Activated T-cell treated with anti-CD3 and anti-CD28 coated beads, Interleukin-2, amount 50 U/mL, for 4 hours (primary cell): Measurements from ENCODE around the gene POLR2A. TPM values are rescaled to one million over a fixed set of nuclear protein-coding genes. Genes with fewer than 3 reads are reported as not detected.

Experiments
- ATAC-seq, 2 donors: fragments of 200-7000 bp; cut with Tn5 transposase; one replicate each; pipeline ENCODE4 v1.10.0; 2021
- DNase-seq: peaks from one replicate; pipeline ENCODE4 v3.0.0-alpha.2; 2020
- H3K27me3 Mint-ChIP-seq: one replicate; pipeline ENCODE4 v1.8.0; 2021; ENCODE audit warnings: low read depth, mixed read lengths
- H3K36me3 Mint-ChIP-seq: one replicate; pipeline ENCODE4 v1.8.0; 2022; ENCODE audit warnings: mixed read lengths; ENCODE audit not compliant: insufficient read depth
- H3K4me1 Mint-ChIP-seq: one replicate; pipeline ENCODE4 v1.8.0; 2021; ENCODE audit warnings: low read depth, mixed read lengths
- H3K4me3 Mint-ChIP-seq: one replicate; pipeline ENCODE4 v1.8.0; 2021; ENCODE audit warnings: mild to moderate bottlenecking, moderate library complexity, mixed read lengths
- H3K9me3 Mint-ChIP-seq: one replicate; pipeline ENCODE4 v1.8.0; 2021; ENCODE audit warnings: mixed read lengths
- total RNA-seq, 3 donors: library from RNA; stranded (reverse); gene quantifications; one replicate each; pipeline ENCODE4 v1.2.1, GENCODE V29; 2021

The POLR2A gene
- total RNA-seq, 3 donors from 2014 or later, result 184 to 188 (median 188) TPM

DNA sequence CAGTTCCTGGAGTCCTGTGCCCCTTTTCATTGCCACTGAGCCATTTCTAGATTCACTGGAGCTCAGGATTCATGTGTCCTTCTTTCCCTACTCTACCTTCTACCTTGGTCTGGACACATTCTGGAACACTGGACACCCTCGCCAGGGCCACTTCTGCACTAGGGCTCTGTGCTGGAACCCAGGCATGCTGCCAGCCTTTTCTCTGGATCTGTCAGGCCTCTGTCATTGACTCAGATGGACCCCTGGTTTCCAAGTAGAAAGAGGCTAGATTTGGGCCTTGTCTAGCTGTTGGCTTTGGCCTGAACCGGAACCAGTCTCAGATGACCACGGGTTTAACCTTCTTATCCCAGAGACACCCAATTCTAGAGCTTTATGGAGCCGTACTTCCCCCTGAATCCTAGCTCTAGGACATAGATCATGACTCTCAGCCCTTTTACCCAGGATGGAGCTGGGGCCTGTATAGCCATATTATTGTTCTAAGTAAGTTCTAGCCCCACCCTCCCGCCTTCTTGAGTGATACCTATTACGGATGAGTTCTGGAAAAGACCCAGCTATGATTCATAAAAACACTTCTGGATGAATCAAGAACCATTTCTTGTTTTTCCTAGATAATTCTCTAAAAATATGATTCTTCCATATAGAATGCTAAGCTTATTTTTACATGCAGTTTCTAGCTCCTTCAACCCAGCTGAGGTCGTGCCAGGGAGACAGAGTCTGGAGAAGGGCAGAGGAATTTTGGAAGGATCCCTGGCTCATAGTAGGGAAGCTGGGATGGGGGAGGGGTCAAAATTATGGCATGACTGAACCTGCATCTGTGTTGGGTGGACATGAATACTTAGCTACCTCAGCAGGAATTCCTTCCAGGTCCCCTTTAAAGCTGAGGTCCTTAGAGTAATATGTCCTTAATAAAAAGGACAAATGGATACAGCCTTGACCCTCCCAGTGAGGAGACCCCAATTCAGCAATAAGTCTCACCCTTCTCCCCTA is 40.4 kb upstream of the POLR2A start:
- H3K4me3 Mint-ChIP-seq, result no peak overlapping the region
- ATAC-seq (no peak), DNase-seq (no peak)
- peaks cover 30% of the 10 kb centered on the region for H3K4me1 Mint-ChIP-seq
- no peaks in the 10 kb centered on the region for H3K9me3 Mint-ChIP-seq
- peaks cover 72% of the 10 kb centered on the region for H3K27me3 Mint-ChIP-seq
- H3K36me3 Mint-ChIP-seq, result peaks cover 2% of the 10 kb centered on the region

DNA sequence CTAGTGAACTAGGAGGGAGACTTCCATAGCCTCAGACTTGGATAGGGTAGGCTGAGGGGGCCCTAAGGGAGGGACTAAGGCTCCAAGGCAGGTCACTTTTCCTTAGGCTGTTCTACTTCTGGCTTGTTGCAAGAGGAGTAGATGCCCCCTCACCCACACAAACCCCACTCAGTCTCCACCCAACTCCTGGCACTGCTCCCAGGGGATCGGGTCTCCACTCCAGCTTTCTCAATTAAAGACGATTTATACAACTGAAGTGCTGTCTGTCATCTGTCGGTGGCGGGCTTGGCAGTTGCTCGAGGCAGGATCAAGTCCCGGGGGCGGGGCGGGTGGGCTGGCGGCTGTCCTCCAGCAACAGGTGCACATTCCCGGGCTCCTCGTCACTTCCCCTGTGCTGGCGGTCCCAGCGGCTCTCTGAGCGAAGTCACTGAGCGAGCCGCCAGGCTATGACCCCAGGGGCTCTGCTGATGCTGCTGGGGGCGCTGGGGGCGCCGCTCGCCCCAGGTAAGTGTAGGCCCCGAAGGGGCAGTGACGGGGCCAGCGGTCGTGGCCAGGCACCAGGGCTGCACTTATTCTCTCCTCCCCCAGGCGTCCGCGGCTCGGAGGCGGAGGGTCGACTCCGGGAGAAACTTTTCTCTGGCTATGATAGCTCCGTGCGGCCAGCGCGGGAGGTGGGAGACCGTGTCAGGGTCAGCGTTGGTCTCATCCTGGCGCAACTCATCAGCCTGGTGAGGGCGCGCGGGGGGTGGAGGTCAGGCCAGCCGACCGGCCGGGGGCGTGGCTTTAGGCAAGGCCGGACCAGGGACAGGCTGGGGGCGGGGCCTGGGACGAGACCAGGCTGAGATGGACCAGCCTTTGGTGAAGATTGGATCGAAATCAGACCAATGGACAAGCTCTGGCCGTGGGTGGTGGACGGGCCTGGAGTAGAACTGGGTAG is 39.2 kb upstream of the POLR2A start, which contains the start of gene CHRNB1:
TSS of gene CHRNB1 (plus strand) at position 380 of the 937 bp plus-strand sequence. CDS start at position 447, 67 bp downstream.
- ATAC-seq, result peak; percentile 16 to 18
- H3K27me3 Mint-ChIP-seq, result peaks cover 67% of the 10 kb centered on the region

DNA sequence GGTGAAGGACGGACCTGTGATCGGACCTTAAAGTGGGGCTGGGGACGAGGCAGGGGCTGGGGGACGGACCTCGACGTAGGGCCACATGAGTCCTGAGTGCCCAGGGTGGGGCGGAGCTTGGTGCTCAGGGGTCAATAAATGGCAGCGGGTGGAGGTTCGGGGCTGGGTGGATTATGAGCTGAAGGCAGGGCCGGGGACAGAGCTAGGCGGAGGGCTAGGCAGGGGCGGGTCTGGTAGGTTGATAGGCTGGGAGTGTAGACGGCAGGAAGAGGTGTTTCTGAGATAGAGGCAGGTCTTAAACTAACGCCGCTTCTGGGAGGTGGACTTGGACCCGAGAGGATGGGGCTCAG is 38.6 kb upstream of the POLR2A start:
- H3K27me3 Mint-ChIP-seq, result peaks cover 60% of the 10 kb centered on the region
- DNase-seq (no peak), ATAC-seq (peak; percentile 83)
- H3K4me3 Mint-ChIP-seq, result peak overlapping the region; percentile 72
- peaks cover 20% of the 10 kb centered on the region for H3K4me1 Mint-ChIP-seq
- H3K9me3 Mint-ChIP-seq, result no peaks in the 10 kb centered on the region
- peaks cover 3% of the 10 kb centered on the region for H3K36me3 Mint-ChIP-seq

More for the DNA sequence above, 39.2 kb upstream of the POLR2A start, which contains the start of gene CHRNB1:
- H3K9me3 Mint-ChIP-seq, result no peaks in the 10 kb centered on the region
- peaks cover 26% of the 10 kb centered on the region for H3K4me1 Mint-ChIP-seq
- peak within 1 kb of the TSS; percentile 72 for H3K4me3 Mint-ChIP-seq
- no peak for DNase-seq
- H3K36me3 Mint-ChIP-seq, result peaks cover 3% of the 10 kb centered on the region

DNA sequence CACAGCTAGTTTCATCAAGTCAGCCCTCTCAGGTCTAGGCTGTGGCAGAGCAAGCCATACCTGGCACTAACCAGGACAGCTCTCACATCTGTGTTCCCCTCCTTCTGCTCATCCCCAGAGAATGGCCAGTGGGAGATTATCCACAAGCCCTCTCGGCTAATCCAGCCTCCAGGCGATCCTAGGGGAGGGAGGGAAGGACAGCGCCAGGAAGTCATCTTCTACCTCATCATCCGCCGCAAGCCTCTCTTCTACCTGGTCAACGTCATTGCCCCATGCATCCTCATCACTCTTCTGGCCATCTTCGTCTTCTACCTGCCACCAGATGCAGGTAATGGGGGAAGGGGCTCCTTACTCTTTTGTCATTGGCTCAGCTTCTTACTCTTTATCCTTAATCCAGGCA is 35.7 kb upstream of the POLR2A start:
- H3K9me3 Mint-ChIP-seq, result no peaks in the 10 kb centered on the region
- DNase-seq, result no peak
- H3K27me3 Mint-ChIP-seq, result peaks cover 35% of the 10 kb centered on the region
- ATAC-seq, result no peak
- H3K36me3 Mint-ChIP-seq, result peaks cover 3% of the 10 kb centered on the region
- no peak overlapping the region for H3K4me3 Mint-ChIP-seq
- peaks cover 17% of the 10 kb centered on the region for H3K4me1 Mint-ChIP-seq

DNA sequence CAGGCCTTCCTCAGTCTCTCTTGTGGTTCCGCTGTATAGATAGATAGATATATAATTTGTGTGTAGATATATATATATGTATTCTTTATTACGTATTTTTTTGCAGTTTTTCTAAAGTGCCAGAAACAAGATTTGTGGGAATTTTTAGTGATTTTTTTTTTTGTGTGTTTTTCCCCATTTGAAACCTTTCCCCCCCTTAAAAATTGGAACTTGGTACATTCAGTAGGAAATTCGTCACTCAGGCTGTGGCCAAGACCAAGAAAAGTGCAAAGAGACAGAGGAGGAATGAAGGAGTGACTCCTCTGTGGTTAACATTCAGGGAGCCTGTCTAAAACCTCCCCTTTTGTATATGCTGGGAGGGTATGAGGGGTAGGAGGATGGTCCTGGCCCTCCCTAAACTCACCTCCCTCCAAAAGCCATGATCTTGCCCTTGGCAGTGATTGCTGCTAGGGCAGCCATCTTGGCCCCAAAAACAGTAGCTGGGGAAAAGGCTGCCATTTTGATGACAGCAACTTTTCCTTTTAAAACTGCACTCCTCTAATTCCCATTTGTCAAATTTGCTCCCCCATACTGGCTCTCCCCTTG is 24.1 kb upstream of the POLR2A start:
- Mint-ChIP-seq H3K27me3 (no peaks in the 10 kb centered on the region), H3K9me3 (no peaks in the 10 kb centered on the region), H3K36me3 (peaks cover 4% of the 10 kb centered on the region), H3K4me3 (no peak overlapping the region), H3K4me1 (peaks cover 11% of the 10 kb centered on the region)
- no peak for DNase-seq
- no peak for ATAC-seq

DNA sequence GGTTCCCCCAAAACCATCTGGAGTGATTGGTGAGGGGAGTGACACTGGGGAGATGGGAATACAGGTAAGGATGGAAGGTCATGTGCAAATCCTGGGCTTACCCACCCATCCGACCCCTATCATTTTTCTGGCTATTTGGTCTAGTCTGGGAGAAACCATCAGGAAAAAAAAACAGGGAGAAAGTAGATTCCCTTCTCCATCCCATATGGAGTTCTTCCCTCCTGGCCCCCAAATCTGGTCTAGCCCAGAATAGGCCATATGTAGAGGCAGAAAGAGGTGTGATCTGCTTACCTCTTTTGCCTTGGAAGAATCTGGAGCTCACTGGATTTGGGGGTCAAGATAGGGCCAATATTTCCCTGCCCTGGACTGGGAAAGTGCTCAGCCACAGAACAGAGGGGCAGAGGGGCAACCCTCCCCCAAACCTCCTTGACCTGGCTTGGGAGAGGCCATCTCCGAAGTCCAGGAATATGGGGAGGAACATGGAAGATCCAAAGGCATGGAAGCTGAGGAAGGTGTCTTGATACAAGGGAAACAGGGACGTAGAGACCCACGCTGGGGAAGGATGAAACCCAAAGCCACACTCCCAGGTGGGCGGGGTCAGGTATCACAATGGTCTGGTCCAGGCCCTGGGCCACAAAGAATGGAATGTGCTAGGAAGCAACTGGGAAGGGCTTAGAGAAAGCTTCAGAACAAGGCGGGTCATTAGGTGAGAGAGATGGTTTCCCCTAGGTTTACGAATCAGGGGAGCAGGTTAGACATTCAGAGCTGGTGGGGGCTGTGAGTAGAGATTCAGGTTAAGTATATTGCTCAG is 23.1 kb upstream of the POLR2A start:
- Mint-ChIP-seq H3K4me3 (no peak overlapping the region), H3K36me3 (peaks cover 4% of the 10 kb centered on the region), H3K9me3 (no peaks in the 10 kb centered on the region), H3K4me1 (peaks cover 6% of the 10 kb centered on the region), H3K27me3 (no peaks in the 10 kb centered on the region)
- no peak for ATAC-seq
- no peak for DNase-seq

DNA sequence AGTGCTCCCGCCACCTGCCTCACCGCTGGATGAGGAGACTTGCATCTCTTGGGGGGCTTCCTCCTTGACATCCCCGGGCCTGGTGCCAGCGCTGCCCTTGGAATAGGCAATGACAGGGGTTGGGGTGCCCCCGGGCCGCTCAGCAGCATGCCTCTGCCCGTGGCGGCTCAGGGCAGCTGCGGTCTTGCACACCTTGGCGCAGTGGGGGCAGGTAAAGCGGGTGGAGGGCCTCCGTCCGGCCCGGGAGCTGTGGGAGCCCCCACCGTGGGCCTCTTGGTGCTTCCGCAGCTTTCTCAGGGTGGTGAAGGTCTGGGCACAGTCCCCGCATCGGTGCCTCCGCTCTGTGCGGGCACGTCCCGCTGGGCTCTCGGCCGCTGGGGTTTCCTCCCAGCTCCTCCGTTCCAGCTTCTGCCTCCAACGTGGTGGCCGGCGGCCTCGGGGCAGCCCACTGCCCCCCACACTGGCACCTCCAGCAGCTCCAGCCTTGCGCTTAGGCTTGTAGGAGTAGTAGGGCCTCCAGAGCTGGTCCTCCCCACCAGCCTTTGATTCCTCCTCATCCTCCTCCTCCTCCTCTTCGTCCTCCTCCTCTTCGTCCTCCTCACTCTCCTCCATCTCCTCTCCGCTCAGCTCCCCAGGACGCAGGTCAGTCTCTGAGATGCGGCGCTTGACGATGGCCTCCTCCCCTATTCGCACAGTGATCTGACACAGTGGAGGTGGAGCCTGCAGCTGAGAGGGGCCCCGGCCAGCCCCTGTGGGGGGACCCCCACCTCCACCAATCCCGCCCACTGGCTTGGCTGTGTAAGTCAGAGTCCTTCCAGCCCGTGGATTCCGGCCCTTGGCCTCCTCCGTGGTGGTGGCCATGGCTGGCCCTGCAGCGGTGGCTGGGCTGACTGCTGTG is 21.4 kb upstream of the POLR2A start:
- H3K9me3 Mint-ChIP-seq, result no peaks in the 10 kb centered on the region
- ATAC-seq, result no peak
- no peak for DNase-seq
- peaks cover 4% of the 10 kb centered on the region for H3K36me3 Mint-ChIP-seq
- no peaks in the 10 kb centered on the region for H3K27me3 Mint-ChIP-seq
- H3K4me3 Mint-ChIP-seq, result no peak overlapping the region
- peaks cover 3% of the 10 kb centered on the region for H3K4me1 Mint-ChIP-seq

DNA sequence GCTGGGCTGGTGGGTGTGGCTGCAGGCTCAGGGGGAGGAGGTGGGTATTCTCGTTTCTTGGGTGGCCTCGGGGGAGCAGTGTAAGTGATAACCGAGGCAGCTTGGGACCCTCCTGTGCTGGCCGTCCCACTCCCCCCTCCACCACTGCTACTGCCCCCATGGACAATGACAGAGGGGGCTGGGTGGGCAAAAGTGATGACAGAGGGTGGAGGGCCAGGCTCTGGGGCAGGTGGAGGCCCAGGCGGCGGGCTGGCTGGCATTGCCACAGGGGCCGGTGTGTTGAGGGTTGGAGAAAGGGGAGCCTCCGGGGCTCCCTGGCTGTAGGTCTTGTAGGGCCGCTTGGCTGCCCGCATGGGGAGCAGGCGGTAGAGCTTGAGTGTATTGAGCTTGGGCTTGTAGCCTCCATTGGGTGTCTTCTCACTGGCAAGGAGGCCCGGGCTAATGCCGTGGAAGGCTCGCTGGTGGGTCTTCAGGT is 20.8 kb upstream of the POLR2A start:
- Mint-ChIP-seq H3K4me1 (peaks cover 6% of the 10 kb centered on the region), H3K36me3 (peaks cover 4% of the 10 kb centered on the region), H3K27me3 (no peaks in the 10 kb centered on the region), H3K9me3 (no peaks in the 10 kb centered on the region), H3K4me3 (no peak overlapping the region)
- DNase-seq, result no peak
- no peak for ATAC-seq

DNA sequence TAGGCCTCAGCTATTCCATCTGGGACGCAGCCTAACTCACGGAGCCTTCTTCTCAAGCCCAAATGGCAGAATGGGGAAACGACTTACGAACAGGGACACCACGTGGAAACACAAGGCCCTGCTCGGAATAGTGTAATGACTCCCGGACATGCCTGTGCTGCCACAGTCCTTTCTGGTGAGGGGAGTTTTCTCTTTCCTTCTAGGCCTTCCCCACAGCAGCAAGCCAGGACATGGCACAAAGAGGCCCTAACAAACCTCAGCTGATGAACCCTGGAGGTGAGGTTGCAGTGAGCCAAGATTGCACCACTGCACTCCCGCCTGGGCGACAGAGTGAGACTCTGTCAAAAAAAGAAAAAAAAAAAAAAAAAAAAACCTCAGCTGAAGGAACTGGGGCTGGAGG is 20.1 kb upstream of the POLR2A start:
- H3K4me1 Mint-ChIP-seq, result peaks cover 10% of the 10 kb centered on the region
- no peak overlapping the region for H3K4me3 Mint-ChIP-seq

DNA sequence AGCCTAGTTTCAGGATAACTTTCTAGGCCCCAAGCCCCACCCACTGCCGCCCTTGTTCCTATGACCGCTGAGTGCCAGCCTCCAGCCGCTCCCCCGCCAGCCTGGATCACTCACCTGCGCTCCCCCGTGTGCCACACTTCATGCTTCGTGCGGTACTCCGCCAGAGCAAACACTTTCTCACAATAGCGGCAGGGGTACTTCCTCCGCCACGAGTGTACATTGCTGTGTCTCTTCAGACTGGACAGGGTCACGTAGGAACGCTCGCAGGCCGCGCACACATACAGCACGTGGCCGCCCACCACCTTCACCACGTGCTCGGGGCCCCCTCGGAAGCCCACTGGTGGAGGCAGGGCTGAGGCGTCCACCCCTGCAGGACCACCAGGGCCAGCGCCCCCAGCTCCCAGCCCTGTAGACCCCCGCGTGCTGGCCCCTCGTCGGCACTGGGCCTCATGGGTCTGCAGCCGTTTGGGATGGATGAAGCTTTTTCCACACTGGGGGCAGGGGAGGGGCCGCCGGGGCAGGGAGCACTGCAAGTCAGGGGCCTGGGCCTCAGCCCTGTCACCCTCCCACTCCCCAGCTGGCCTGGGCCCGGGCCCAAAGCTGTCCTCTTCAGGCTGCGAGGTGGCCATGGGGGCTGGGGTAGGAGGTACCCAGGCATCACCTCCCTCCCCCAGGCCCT is 18.4 kb upstream of the POLR2A start:
- DNase-seq (no peak), ATAC-seq (no peak)
- Mint-ChIP-seq H3K36me3 (peaks cover 4% of the 10 kb centered on the region), H3K4me3 (no peak overlapping the region), H3K9me3 (no peaks in the 10 kb centered on the region), H3K4me1 (peaks cover 10% of the 10 kb centered on the region), H3K27me3 (no peaks in the 10 kb centered on the region)

More for the DNA sequence above, 20.1 kb upstream of the POLR2A start:
- ATAC-seq (no peak), DNase-seq (no peak)
- no peaks in the 10 kb centered on the region for H3K9me3 Mint-ChIP-seq
- H3K36me3 Mint-ChIP-seq, result peaks cover 4% of the 10 kb centered on the region
- no peaks in the 10 kb centered on the region for H3K27me3 Mint-ChIP-seq

DNA sequence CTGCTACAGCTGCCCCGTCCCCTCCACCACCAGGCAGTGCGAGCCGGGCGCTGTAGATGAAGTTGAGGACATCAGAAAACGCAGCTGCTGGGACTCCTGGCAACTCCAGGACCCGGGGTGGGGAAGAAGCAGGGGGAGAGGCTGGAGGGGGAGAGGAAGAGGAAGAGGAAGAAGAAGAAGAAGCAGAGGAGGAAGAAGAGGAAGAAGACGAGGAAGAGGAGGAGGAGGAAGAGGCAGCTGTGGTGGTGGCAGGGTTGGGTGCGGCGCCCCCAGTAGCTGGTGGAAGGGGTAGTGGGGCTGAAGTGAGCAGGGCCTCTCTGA is 17.9 kb upstream of the POLR2A start:
- Mint-ChIP-seq H3K4me1 (peaks cover 11% of the 10 kb centered on the region), H3K36me3 (peaks cover under 1% of the 10 kb centered on the region), H3K9me3 (no peaks in the 10 kb centered on the region), H3K27me3 (no peaks in the 10 kb centered on the region), H3K4me3 (no peak overlapping the region)
- no peak for ATAC-seq
- no peak for DNase-seq

DNA sequence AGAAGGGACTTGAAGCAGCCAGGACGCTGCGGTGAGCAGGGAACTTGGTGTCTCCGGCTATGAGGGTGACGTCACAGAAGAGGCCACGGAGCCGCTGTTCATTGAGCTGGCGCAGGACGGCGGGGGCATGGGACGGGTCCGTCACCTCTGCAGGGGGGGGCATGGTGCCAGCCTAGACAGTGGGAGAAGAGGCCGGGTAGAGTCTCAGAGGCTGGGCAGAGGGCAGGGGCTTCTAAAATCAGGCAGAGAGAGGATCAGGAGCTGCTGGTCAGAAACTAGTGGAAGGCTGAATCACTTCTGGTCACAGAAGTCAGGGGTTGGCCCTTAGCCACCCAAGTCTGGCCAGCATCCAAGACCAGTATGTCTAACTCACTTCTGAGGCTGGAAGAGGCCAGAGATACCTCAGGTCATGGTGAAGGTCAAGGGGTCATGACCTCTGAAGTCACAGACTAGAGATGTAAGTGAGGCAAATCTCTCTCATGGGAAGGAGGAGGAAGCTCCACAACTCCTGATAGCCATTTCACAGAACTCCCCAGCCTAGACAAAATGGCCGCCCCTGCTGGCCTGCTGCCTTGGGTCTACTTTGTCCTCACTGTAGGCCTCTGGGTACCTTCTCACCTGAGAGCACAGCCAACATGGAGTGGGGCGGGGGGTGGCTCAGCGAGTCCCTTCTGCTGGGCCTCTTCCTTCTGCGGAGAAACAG is 17.4 kb upstream of the POLR2A start:
- Mint-ChIP-seq H3K4me3 (no peak overlapping the region), H3K4me1 (peaks cover 17% of the 10 kb centered on the region), H3K9me3 (no peaks in the 10 kb centered on the region), H3K36me3 (no peaks in the 10 kb centered on the region), H3K27me3 (no peaks in the 10 kb centered on the region)
- ATAC-seq, result no peak
- no peak for DNase-seq
